OCI-LY3 (cell line): ENCODE measurements around the gene TANGO6.
"Not testable (repeated sequence)": the region's sequence is repeated elsewhere in the genome, so short reads cannot be mapped to it uniquely, and the experiment has no call there.

Source experiments
- EZH2phosphoT487 ChIP-seq: fragments of 200-600 bp; shearing (Covaris generic); IDR thresholded peaks from 2 replicates; pipeline ENCODE4 v1.6.1; 2018; ENCODE audit warnings: antibody characterized with exemption, mixed run types, low read depth
- TF ChIP-seq, protein P1 (sequence below): fragments of 200-600, 300-600 bp; sonication (generic); IDR thresholded peaks from 2 replicates; pipeline ENCODE4 v1.5.1; 2014; ENCODE audit warnings: antibody characterized with exemption, low read length, low read depth

DNA sequence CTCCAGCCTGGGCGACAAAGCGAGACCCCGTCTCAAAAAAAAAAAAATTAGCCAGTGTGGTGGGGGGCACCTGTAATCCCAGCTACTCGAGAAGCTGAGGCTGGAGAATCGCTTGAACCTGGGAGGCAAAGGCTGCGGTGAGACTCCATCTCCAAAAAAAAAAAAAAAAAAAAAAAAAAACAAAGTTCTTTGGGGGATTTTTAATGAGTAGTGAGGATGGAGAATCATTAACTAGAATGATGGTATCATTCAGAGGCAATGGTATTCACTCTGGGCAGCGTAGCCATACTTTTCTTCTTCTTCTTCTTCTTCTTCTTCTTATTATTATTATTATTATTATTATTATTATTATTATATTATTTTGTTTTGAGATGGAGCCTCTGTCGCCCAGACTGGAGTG, 220.2 kb downstream of the TANGO6 start:
- TF ChIP-seq, protein P1, sequence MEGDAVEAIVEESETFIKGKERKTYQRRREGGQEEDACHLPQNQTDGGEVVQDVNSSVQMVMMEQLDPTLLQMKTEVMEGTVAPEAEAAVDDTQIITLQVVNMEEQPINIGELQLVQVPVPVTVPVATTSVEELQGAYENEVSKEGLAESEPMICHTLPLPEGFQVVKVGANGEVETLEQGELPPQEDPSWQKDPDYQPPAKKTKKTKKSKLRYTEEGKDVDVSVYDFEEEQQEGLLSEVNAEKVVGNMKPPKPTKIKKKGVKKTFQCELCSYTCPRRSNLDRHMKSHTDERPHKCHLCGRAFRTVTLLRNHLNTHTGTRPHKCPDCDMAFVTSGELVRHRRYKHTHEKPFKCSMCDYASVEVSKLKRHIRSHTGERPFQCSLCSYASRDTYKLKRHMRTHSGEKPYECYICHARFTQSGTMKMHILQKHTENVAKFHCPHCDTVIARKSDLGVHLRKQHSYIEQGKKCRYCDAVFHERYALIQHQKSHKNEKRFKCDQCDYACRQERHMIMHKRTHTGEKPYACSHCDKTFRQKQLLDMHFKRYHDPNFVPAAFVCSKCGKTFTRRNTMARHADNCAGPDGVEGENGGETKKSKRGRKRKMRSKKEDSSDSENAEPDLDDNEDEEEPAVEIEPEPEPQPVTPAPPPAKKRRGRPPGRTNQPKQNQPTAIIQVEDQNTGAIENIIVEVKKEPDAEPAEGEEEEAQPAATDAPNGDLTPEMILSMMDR: not testable (repeated sequence)
- TF ChIP-seq EZH2phosphoT487: not testable (repeated sequence)
